A673 (cell line): ENCODE results near the gene IFI35.
"Not testable (repeated sequence)": the region's sequence is repeated elsewhere in the genome, so short reads cannot be mapped to it uniquely, and the experiment has no call there.

Experiments
- CTCF ChIP-seq: fragments of 300-800, 200-600 bp; sonication (generic); conservative IDR thresholded peaks from 2 replicates; pipeline ENCODE4 v1.5.1; 2017; ENCODE audit warnings: low read depth, mild to moderate bottlenecking, antibody characterized with exemption, low read length, moderate library complexity, mixed read lengths
- EZH2 ChIP-seq: fragments of 200-600 bp; sonication (generic); IDR thresholded peaks from 2 replicates; pipeline ENCODE4 v1.6.1; 2017; ENCODE audit warnings: borderline replicate concordance, low read depth, mild to moderate bottlenecking, mixed read lengths, antibody characterized with exemption, low read length; ENCODE audit not compliant: poor library complexity, severe bottlenecking

- TF ChIP-seq CTCF, EZH2: not testable (repeated sequence)
Measured at GRCh38 chr17:43000894-43001293, 5.7 kb upstream of the IFI35 start.
